Sciatic nerve (tissue), 2 donors: ENCODE results near the gene SORCS2. TPM values are rescaled to one million over a fixed set of nuclear protein-coding genes. Genes with fewer than 3 reads are reported as not detected.

Experiments used
- ATAC-seq: fragments of 200-7000 bp; cut with Tn5 transposase; one replicate; pipeline ENCODE4 v1.9.1; 2020; ENCODE audit warnings: mild to moderate bottlenecking, moderate library complexity
- DNase-seq: peaks from one replicate; pipeline ENCODE4 v3.0.0-alpha.2; 2020; ENCODE audit warnings: low spot score
- intact Hi-C: fragments of 100-400 bp; cut with DNase I; formaldehyde crosslinking; loops from one replicate; pipeline ENCODE4 v1.14.2; 2022
- total RNA-seq: library from RNA; stranded (reverse); fragmentation: NEBNext Ultra II Directional; extraction: Animal tissue kit (Norgen Biotek cat#: 25700); gene quantifications from one replicate; pipeline ENCODE4 v1.2.1, GENCODE V29; 2021
- donor health status: DM: no; HTN: no; CAD: no.
- donor health status: DM: no; HTN: no; CAD: no.

The SORCS2 gene
- total RNA-seq, 1 donor from 2014 or later = 52.5 TPM

GRCh38 chr4:7767966-7768365, 575.6 kb downstream of the SORCS2 start:
- ATAC-seq (no peak), DNase-seq (no peak)
- intact Hi-C loops = no loop called here

- DNase-seq (no peak), ATAC-seq (no peak)
- intact Hi-C loops = no loop called here
Measured at GRCh38 chr4:7768736-7769135, 576.4 kb downstream of the SORCS2 start.

GRCh38 chr4:7769396-7770223, 577.3 kb downstream of the SORCS2 start:
- intact Hi-C loops = no loop called here
- DNase-seq (no peak), ATAC-seq (no peak)

- ATAC-seq = no peak
- intact Hi-C loops = no loop called here
- DNase-seq = no peak
Measured at GRCh38 chr4:7770224-7771050, 578.1 kb downstream of the SORCS2 start.

GRCh38 chr4:7771056-7771455, 578.7 kb downstream of the SORCS2 start:
- no peak for DNase-seq
- intact Hi-C loops = no loop called here
- no peak for ATAC-seq

- intact Hi-C loops = no loop called here
- ATAC-seq = no peak
Measured at GRCh38 chr4:7771541-7772507, 579.5 kb downstream of the SORCS2 start.

GRCh38 chr4:7772711-7773385, 580.5 kb downstream of the SORCS2 start:
- ATAC-seq (peak; percentile 91), DNase-seq (peak; percentile 83)
- intact Hi-C loops = no loop called here

More at GRCh38 chr4:7771541-7772507, 579.5 kb downstream of the SORCS2 start:
- DNase-seq = no peak

GRCh38 chr4:7773401-7774180, 581.3 kb downstream of the SORCS2 start:
- no peak for ATAC-seq
- no peak for DNase-seq
- intact Hi-C loops = no loop called here

- ATAC-seq (no peak), DNase-seq (no peak)
- intact Hi-C loops = no loop called here
Measured at GRCh38 chr4:7774301-7775294, 582.3 kb downstream of the SORCS2 start.

GRCh38 chr4:7775396-7775795, 583.1 kb downstream of the SORCS2 start:
- DNase-seq (no peak), ATAC-seq (no peak)
- intact Hi-C loops = no loop called here

GRCh38 chr4:7777017-7777710, 584.8 kb downstream of the SORCS2 start:
- intact Hi-C loops = no loop called here
- DNase-seq (no peak), ATAC-seq (no peak)

- no peak for ATAC-seq
Measured at GRCh38 chr4:7777871-7778509, 585.7 kb downstream of the SORCS2 start.

GRCh38 chr4:7778510-7779431, 586.4 kb downstream of the SORCS2 start:
- DNase-seq (no peak), ATAC-seq (peak; percentile 33)
- intact Hi-C loops = no loop called here

More at GRCh38 chr4:7777871-7778509, 585.7 kb downstream of the SORCS2 start:
- DNase-seq = no peak
- intact Hi-C loops = no loop called here

- intact Hi-C loops = no loop called here
- DNase-seq = no peak
- peak; percentile 57 for ATAC-seq
Measured at GRCh38 chr4:7779432-7779768, 587.1 kb downstream of the SORCS2 start.
